ENCODE measurements around the gene NARF.

DNA sequence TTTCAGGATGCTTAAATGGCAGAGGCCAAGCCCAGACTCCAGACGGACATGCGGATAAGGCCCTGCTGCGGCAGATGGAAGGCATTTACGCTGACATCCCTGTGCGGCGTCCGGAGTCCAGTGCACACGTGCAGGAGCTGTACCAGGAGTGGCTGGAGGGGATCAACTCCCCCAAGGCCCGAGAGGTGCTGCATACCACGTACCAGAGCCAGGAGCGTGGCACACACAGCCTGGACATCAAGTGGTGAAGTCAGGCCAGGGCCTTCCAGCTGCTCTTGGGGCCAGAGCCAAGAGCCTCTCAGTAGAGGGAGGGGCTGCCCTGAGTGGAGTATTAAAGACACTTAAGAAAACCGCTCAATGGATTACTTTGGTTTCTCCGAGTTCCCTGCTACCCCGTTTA, 29.4 kb downstream of the NARF start:
- TF ChIP-seq, protein P1, sequence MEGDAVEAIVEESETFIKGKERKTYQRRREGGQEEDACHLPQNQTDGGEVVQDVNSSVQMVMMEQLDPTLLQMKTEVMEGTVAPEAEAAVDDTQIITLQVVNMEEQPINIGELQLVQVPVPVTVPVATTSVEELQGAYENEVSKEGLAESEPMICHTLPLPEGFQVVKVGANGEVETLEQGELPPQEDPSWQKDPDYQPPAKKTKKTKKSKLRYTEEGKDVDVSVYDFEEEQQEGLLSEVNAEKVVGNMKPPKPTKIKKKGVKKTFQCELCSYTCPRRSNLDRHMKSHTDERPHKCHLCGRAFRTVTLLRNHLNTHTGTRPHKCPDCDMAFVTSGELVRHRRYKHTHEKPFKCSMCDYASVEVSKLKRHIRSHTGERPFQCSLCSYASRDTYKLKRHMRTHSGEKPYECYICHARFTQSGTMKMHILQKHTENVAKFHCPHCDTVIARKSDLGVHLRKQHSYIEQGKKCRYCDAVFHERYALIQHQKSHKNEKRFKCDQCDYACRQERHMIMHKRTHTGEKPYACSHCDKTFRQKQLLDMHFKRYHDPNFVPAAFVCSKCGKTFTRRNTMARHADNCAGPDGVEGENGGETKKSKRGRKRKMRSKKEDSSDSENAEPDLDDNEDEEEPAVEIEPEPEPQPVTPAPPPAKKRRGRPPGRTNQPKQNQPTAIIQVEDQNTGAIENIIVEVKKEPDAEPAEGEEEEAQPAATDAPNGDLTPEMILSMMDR (IDR thresholded peaks at IDR 0.05; ENCODE audit: low read depth, low read length, poor library complexity, severe bottlenecking): no peak
- TF ChIP-seq EZH2phosphoT487 (IDR thresholded peaks at IDR 0.05; ENCODE audit: borderline replicate concordance, low read length): no peak

Measured in DOHH2 (cell line).